Mammary epithelial cell (primary cell): ENCODE results near the gene HHATL.

ENCODE experiments used
- EZH2 ChIP-seq: IDR thresholded peaks from 2 replicates; pipeline ENCODE4 v1.6.1; 2012; ENCODE audit warnings: low read length, inconsistent platforms, borderline replicate concordance
- TF ChIP-seq, protein P1 (sequence below), 2 donors: IDR thresholded peaks in 1 of 2; conservative IDR thresholded peaks in 1 of 2; 2 replicates each; pipeline ENCODE4 v1.5.1; 2011 to 2012; ENCODE audit warnings: inconsistent platforms in 2 of 2, low read length in 2 of 2, mild to moderate bottlenecking in 2 of 2, control low read depth in 1 of 2, low read depth in 1 of 2; ENCODE audit not compliant: insufficient read depth in 1 of 2; ENCODE audit errors: extremely low read depth in 1 of 2

DNA sequence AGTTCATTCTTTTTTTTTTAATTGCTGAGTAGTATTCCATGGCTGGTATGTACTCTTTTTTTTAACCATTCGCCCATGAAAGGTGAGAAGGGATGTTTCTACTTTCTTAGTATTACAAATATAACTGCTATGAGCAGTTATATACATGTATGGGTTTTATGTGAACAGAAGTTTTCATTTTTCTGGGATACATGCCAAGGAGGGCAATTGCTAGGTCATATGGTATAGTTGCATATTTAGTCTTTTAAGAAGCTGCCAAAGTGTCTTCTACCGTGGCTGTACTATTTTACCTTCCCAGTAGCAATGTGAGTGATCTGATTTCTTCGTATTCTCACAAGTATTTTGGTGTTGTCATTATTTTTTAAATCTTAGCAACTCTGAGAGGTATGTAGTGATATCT lies 28.5 kb downstream of the HHATL start:
- TF ChIP-seq, protein P1, sequence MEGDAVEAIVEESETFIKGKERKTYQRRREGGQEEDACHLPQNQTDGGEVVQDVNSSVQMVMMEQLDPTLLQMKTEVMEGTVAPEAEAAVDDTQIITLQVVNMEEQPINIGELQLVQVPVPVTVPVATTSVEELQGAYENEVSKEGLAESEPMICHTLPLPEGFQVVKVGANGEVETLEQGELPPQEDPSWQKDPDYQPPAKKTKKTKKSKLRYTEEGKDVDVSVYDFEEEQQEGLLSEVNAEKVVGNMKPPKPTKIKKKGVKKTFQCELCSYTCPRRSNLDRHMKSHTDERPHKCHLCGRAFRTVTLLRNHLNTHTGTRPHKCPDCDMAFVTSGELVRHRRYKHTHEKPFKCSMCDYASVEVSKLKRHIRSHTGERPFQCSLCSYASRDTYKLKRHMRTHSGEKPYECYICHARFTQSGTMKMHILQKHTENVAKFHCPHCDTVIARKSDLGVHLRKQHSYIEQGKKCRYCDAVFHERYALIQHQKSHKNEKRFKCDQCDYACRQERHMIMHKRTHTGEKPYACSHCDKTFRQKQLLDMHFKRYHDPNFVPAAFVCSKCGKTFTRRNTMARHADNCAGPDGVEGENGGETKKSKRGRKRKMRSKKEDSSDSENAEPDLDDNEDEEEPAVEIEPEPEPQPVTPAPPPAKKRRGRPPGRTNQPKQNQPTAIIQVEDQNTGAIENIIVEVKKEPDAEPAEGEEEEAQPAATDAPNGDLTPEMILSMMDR (conservative IDR thresholded peaks at IDR 0.05 in 1 of 2, IDR thresholded peaks at IDR 0.05 in 1 of 2; ENCODE audit: extremely low read depth in 1 of 2, insufficient read depth in 1 of 2, low read depth in 1 of 2, low read length in 2 of 2), result no peak
- no peak for TF ChIP-seq EZH2
